ENCODE data around the gene EDEM3. TPM values are rescaled to one million over a fixed set of nuclear protein-coding genes. Genes with fewer than 3 reads are reported as not detected.
"Not testable (repeated sequence)": the region's sequence is repeated elsewhere in the genome, so short reads cannot be mapped to it uniquely, and the experiment has no call there.

The EDEM3 gene
- 10 to 100 TPM; 11.5 to 12.4 TPM for total RNA-seq

- peak; percentile 97 for DNase-seq
- H3K27ac Mint-ChIP-seq = peak within 1 kb of the TSS; percentile 95
- H3K36me3 Mint-ChIP-seq = peaks cover 13% of the 10 kb centered on the region
- peak within 1 kb of the TSS; percentile 93 for H3K4me3 Mint-ChIP-seq
- H3K27me3 Mint-ChIP-seq = peaks cover 8% of the 10 kb centered on the region
- H3K4me1 Mint-ChIP-seq = peaks cover 33% of the 10 kb centered on the region
- no peaks in the 10 kb centered on the region for H3K9me3 Mint-ChIP-seq
Observed at GRCh38 chr1:184754476-184755225, at the start of gene EDEM3. Gene EDEM3 (minus strand): TSS chr1:184754858. CDS start chr1:184754646, 212 bp downstream.

- Mint-ChIP-seq H3K36me3 (no peaks in the 10 kb centered on the region), H3K4me3 (no peak overlapping the region), H3K27ac (no peak overlapping the region), H3K9me3 (no peaks in the 10 kb centered on the region), H3K4me1 (peaks cover 3% of the 10 kb centered on the region), H3K27me3 (no peaks in the 10 kb centered on the region)
- no peak for DNase-seq
Observed at GRCh38 chr1:184804220-184804619, 49.6 kb upstream of the EDEM3 start.

GRCh38 chr1:184803180-184803492 is 48.5 kb upstream of the EDEM3 start:
- Mint-ChIP-seq H3K36me3 (no peaks in the 10 kb centered on the region), H3K9me3 (no peaks in the 10 kb centered on the region), H3K4me3 (no peak overlapping the region), H3K4me1 (peaks cover 3% of the 10 kb centered on the region), H3K27ac (no peak overlapping the region), H3K27me3 (no peaks in the 10 kb centered on the region)
- no peak for DNase-seq

GRCh38 chr1:184802354-184803179 is 47.9 kb upstream of the EDEM3 start:
- Mint-ChIP-seq H3K36me3 (no peaks in the 10 kb centered on the region), H3K4me3 (no peak overlapping the region), H3K4me1 (peaks cover 3% of the 10 kb centered on the region), H3K27me3 (no peaks in the 10 kb centered on the region), H3K9me3 (no peaks in the 10 kb centered on the region), H3K27ac (no peak overlapping the region)
- no peak for DNase-seq

GRCh38 chr1:184801503-184801902 is 46.8 kb upstream of the EDEM3 start:
- no peaks in the 10 kb centered on the region for H3K27me3 Mint-ChIP-seq
- H3K27ac Mint-ChIP-seq = no peak overlapping the region
- no peak for DNase-seq
- no peak overlapping the region for H3K4me3 Mint-ChIP-seq
- H3K36me3 Mint-ChIP-seq = no peaks in the 10 kb centered on the region
- H3K4me1 Mint-ChIP-seq = peaks cover 3% of the 10 kb centered on the region
- no peaks in the 10 kb centered on the region for H3K9me3 Mint-ChIP-seq

GRCh38 chr1:184800876-184801275 is 46.2 kb upstream of the EDEM3 start:
- H3K27me3 Mint-ChIP-seq = no peaks in the 10 kb centered on the region
- no peak for DNase-seq
- no peaks in the 10 kb centered on the region for H3K36me3 Mint-ChIP-seq
- no peaks in the 10 kb centered on the region for H3K9me3 Mint-ChIP-seq
- peaks cover 3% of the 10 kb centered on the region for H3K4me1 Mint-ChIP-seq
- H3K4me3 Mint-ChIP-seq = no peak overlapping the region
- H3K27ac Mint-ChIP-seq = no peak overlapping the region

GRCh38 chr1:184793967-184794366 is 39.3 kb upstream of the EDEM3 start:
- H3K4me3 Mint-ChIP-seq = no peak overlapping the region
- H3K36me3 Mint-ChIP-seq = no peaks in the 10 kb centered on the region
- H3K27me3 Mint-ChIP-seq = no peaks in the 10 kb centered on the region
- H3K27ac Mint-ChIP-seq = no peak overlapping the region
- DNase-seq = no peak
- H3K4me1 Mint-ChIP-seq = peaks cover 23% of the 10 kb centered on the region
- H3K9me3 Mint-ChIP-seq = no peaks in the 10 kb centered on the region

- Mint-ChIP-seq H3K27ac (peak overlapping the region; percentile 12), H3K36me3 (no peaks in the 10 kb centered on the region), H3K27me3 (no peaks in the 10 kb centered on the region), H3K4me3 (no peak overlapping the region), H3K4me1 (peaks cover 23% of the 10 kb centered on the region), H3K9me3 (no peaks in the 10 kb centered on the region)
- peak; percentile 8 for DNase-seq
Observed at GRCh38 chr1:184792450-184792969, 37.9 kb upstream of the EDEM3 start.

GRCh38 chr1:184791550-184791900 is 36.9 kb upstream of the EDEM3 start:
- no peak overlapping the region for H3K27ac Mint-ChIP-seq
- no peaks in the 10 kb centered on the region for H3K9me3 Mint-ChIP-seq
- no peak for DNase-seq
- no peaks in the 10 kb centered on the region for H3K36me3 Mint-ChIP-seq
- H3K4me3 Mint-ChIP-seq = no peak overlapping the region
- no peaks in the 10 kb centered on the region for H3K27me3 Mint-ChIP-seq
- peaks cover 23% of the 10 kb centered on the region for H3K4me1 Mint-ChIP-seq

- Mint-ChIP-seq H3K36me3 (no peaks in the 10 kb centered on the region), H3K27ac (peak overlapping the region; percentile 48), H3K27me3 (no peaks in the 10 kb centered on the region), H3K4me3 (no peak overlapping the region), H3K4me1 (peaks cover 23% of the 10 kb centered on the region), H3K9me3 (no peaks in the 10 kb centered on the region)
- DNase-seq = no peak
Observed at GRCh38 chr1:184790642-184791549, 36.2 kb upstream of the EDEM3 start.

- Mint-ChIP-seq H3K36me3 (peaks cover 2% of the 10 kb centered on the region), H3K9me3 (peaks cover 5% of the 10 kb centered on the region), H3K4me1 (peaks cover 23% of the 10 kb centered on the region), H3K4me3 (no peak overlapping the region), H3K27ac (no peak overlapping the region), H3K27me3 (no peaks in the 10 kb centered on the region)
- DNase-seq = no peak
Observed at GRCh38 chr1:184789884-184790283, 35.2 kb upstream of the EDEM3 start.

- Mint-ChIP-seq H3K4me1 (peaks cover 23% of the 10 kb centered on the region), H3K4me3 (no peak overlapping the region), H3K27me3 (no peaks in the 10 kb centered on the region), H3K9me3 (peaks cover 12% of the 10 kb centered on the region), H3K36me3 (peaks cover 8% of the 10 kb centered on the region), H3K27ac (no peak overlapping the region)
- DNase-seq = no peak
Observed at GRCh38 chr1:184788970-184789369, 34.3 kb upstream of the EDEM3 start.

- Mint-ChIP-seq H3K27me3 (no peaks in the 10 kb centered on the region), H3K4me1 (no peaks in the 10 kb centered on the region), H3K4me3 (no peak overlapping the region), H3K36me3 (peaks cover 15% of the 10 kb centered on the region), H3K27ac (no peak overlapping the region), H3K9me3 (peaks cover 29% of the 10 kb centered on the region)
- no peak for DNase-seq
Observed at GRCh38 chr1:184785529-184785928, 30.9 kb upstream of the EDEM3 start.

- not testable (repeated sequence) for H3K27ac Mint-ChIP-seq, H3K4me1 Mint-ChIP-seq, H3K27me3 Mint-ChIP-seq, H3K4me3 Mint-ChIP-seq, DNase-seq
- Mint-ChIP-seq H3K36me3 (peaks cover 15% of the 10 kb centered on the region), H3K9me3 (peaks cover 29% of the 10 kb centered on the region)
Observed at GRCh38 chr1:184783723-184784122, 29.1 kb upstream of the EDEM3 start.

- no peak overlapping the region for H3K4me3 Mint-ChIP-seq
- no peak overlapping the region for H3K27ac Mint-ChIP-seq
- peaks cover 15% of the 10 kb centered on the region for H3K36me3 Mint-ChIP-seq
- peaks cover 29% of the 10 kb centered on the region for H3K9me3 Mint-ChIP-seq
- DNase-seq = no peak
- H3K27me3 Mint-ChIP-seq = no peaks in the 10 kb centered on the region
- peaks cover 2% of the 10 kb centered on the region for H3K4me1 Mint-ChIP-seq
Observed at GRCh38 chr1:184781941-184782340, 27.3 kb upstream of the EDEM3 start.
